Measurements from ENCODE around the gene NFKBIL1.

DNA sequence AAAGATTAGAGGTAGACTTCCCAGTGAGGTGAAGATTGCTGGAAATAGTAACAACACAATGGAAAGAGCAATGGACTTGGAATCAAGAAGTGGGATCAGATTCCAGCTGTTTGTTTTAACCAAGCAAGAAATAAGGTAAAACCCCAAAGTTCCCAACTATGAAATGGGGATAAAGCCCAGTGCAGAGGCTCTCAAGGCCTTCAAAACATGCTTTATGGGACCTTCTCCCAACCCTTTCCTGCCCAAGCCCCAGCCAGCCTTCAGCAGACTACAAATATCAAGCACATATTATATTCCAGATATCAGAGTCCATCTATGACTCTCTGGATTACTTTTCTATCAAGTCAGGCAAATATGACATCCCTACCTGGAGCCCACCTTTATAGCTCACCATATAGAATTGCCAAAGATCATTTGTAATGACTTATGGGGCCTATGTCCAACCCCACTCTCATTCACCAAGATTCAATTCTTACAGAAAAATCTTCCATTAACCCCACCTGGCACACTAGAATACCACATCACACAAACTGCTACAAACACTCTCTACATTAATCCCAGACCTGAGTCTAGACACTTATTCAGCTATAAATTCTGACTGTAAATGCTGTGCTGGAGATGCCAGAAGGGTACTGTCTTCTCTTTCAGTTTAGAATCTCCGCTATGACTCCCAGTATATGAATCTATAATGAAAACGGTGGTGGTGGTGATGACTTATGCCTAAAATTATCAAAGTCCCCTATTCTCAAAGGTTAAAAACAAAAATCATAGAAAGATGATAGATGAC, 11.7 kb upstream of the NFKBIL1 start:
- TF ChIP-seq, protein P1, sequence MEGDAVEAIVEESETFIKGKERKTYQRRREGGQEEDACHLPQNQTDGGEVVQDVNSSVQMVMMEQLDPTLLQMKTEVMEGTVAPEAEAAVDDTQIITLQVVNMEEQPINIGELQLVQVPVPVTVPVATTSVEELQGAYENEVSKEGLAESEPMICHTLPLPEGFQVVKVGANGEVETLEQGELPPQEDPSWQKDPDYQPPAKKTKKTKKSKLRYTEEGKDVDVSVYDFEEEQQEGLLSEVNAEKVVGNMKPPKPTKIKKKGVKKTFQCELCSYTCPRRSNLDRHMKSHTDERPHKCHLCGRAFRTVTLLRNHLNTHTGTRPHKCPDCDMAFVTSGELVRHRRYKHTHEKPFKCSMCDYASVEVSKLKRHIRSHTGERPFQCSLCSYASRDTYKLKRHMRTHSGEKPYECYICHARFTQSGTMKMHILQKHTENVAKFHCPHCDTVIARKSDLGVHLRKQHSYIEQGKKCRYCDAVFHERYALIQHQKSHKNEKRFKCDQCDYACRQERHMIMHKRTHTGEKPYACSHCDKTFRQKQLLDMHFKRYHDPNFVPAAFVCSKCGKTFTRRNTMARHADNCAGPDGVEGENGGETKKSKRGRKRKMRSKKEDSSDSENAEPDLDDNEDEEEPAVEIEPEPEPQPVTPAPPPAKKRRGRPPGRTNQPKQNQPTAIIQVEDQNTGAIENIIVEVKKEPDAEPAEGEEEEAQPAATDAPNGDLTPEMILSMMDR (IDR thresholded peaks at IDR 0.05; ENCODE audit: poor library complexity) = no peak
- TF ChIP-seq EZH2 (IDR thresholded peaks at IDR 0.05; ENCODE audit: borderline replicate concordance) (no peak), EZH2phosphoT487 (IDR thresholded peaks at IDR 0.05; ENCODE audit: low read depth, severe bottlenecking, unreplicated experiment) (no peak)

Data from hepatocyte (in vitro differentiated cells).